ENCODE results near the gene SEC16B. TPM values are rescaled to one million over a fixed set of nuclear protein-coding genes. Genes with fewer than 3 reads are reported as not detected.

The SEC16B gene
- total and polyA plus RNA-seq, 10 donors: 2.9 to 15.4 (median 7.8) TPM

DNA sequence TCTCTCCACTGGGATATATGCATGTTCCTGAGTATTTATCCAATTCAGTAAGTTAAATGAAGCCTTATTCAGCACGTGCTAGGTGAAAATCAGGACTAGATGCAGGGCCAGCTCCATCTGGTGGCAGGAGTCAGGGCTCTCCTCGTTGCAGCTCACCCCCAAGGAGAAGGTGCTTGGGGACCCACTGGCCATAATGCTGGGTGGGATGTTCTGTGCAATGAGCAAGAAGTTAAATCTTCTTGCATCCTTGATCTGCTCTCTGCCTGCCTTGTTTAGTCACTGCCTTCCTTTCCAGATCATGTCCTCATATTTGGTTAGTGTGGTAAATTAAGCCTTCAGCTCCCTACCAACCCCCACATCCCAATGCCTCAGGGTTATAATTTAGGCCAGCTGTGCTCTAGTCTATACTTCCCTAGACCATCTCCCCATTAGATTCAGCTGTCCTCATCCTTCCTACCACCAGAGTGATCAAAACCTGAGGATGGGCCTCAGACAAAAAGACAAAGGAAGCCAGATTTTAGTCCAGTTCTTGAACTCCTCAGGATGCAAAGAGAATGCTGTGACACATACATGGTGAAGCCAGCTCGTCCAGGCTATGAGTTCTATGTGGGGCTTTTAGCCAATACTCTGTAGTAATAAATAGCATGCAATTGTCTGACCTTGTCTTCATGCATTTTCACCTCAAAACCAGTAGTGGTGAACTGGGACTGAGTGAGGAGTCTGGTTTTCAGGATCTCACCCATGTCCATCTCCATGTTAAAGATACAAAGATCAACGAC is 55.9 kb downstream of the SEC16B start:
- no peak overlapping the region for H3K27ac ChIP-seq
- intact Hi-C loops (cut with DNase I; ENCODE audit: low total_unique reads): no loop called here
- no peak overlapping the region for H3K4me3 ChIP-seq
- H3K36me3 ChIP-seq: no peaks in the 10 kb centered on the region
- no peaks in the 10 kb centered on the region for H3K27me3 ChIP-seq (replicated peaks in 1 of 7)
- H3K4me1 ChIP-seq: no peaks in the 10 kb centered on the region
- no peak for DNase-seq
- 26 to 36% (median 34%) methylated on average over 4 of the region's 4 CpGs for WGBS, 5 donors
- TF ChIP-seq CTCF (IDR thresholded peaks at IDR 0.05 in 8 of 11, conservative IDR thresholded peaks at IDR 0.05 in 3 of 11) (peak in 7 of 11 experiments; percentile 13 to 43 (median 25)), POLR2AphosphoS5 (IDR thresholded peaks at IDR 0.05) (no peak), POLR2A (IDR thresholded peaks at IDR 0.05) (no peak)
- no peaks in the 10 kb centered on the region for H3K9me3 ChIP-seq

GRCh38 chr1:177912991-177913390 is 56.9 kb downstream of the SEC16B start:
- intact Hi-C loops (cut with DNase I; ENCODE audit: low total_unique reads): no loop called here
- Histone ChIP-seq H3K9me3 (no peaks in the 10 kb centered on the region), H3K4me1 (no peaks in the 10 kb centered on the region), H3K27ac (no peak overlapping the region), H3K36me3 (no peaks in the 10 kb centered on the region), H3K4me3 (no peak overlapping the region), H3K27me3 (replicated peaks in 1 of 7) (no peaks in the 10 kb centered on the region)
- DNase-seq: no peak
- WGBS, 5 donors: 67 to 82% (median 70%) methylated on average over 3 of the region's 3 CpGs
- TF ChIP-seq CTCF (IDR thresholded peaks at IDR 0.05 in 8 of 11, conservative IDR thresholded peaks at IDR 0.05 in 3 of 11) (no peak), POLR2A (IDR thresholded peaks at IDR 0.05) (no peak), POLR2AphosphoS5 (IDR thresholded peaks at IDR 0.05) (no peak)

DNA sequence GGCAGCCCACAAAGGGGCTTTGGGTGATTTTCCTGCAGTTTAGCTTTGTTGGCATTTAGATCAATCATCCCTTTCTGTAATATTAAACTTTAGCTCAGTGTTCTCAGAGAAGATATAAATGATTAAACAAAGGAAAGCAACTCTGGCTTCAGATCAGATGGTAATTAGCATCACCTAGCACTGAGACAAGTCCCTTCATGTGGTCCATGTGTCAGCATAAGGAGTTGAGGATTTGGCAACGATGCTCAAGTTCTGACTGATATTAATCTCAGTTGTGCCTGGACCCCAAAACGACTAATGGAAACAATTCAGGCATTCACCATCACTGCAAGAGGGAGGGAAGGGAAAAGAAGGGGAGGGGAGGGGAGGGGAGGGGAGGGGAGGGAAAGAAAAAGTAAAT is 60.4 kb downstream of the SEC16B start:
- DNase-seq: no peak
- WGBS, 5 donors: 41 to 74% (median 55%) methylated on average over 2 of the region's 2 CpGs
- TF ChIP-seq CTCF (IDR thresholded peaks at IDR 0.05 in 8 of 11, conservative IDR thresholded peaks at IDR 0.05 in 3 of 11) (no peak), POLR2A (IDR thresholded peaks at IDR 0.05) (no peak), POLR2AphosphoS5 (IDR thresholded peaks at IDR 0.05) (no peak)

DNA sequence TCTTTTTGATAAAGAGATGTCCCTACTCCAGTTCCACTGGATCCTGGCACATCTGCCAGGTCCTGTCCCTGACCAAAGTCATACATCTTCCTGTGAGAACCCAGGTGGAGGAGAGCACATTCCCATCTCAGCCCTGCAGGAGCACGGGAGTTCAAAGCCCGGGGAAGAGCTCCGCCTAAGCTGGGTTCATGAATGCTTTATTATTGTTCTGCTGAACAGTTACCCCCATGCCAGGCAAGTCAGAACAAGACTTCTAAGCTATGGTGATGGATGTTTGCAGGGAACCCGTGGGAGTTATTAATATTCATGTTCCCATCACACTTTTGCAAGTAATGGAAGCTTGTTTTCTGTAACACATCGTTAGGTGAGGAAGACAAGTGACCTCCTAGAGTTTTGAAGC is 62.9 kb downstream of the SEC16B start:
- no peak for DNase-seq
- intact Hi-C loops (cut with DNase I; ENCODE audit: low total_unique reads): no loop called here
- H3K36me3 ChIP-seq: no peaks in the 10 kb centered on the region
- no peaks in the 10 kb centered on the region for H3K27me3 ChIP-seq (replicated peaks in 1 of 7)
- H3K9me3 ChIP-seq: no peaks in the 10 kb centered on the region
- no peak overlapping the region for H3K4me3 ChIP-seq
- no peak overlapping the region for H3K27ac ChIP-seq
- H3K4me1 ChIP-seq: no peaks in the 10 kb centered on the region
- TF ChIP-seq POLR2AphosphoS5 (IDR thresholded peaks at IDR 0.05) (no peak), CTCF (IDR thresholded peaks at IDR 0.05 in 8 of 11, conservative IDR thresholded peaks at IDR 0.05 in 3 of 11) (no peak), POLR2A (IDR thresholded peaks at IDR 0.05) (no peak)
- WGBS, 5 donors: 74 to 85% (median 79%) methylated on average over 5 of the region's 5 CpGs

More for the DNA sequence above, 60.4 kb downstream of the SEC16B start:
- Histone ChIP-seq H3K27me3 (replicated peaks in 1 of 7) (no peaks in the 10 kb centered on the region), H3K4me1 (no peaks in the 10 kb centered on the region), H3K36me3 (no peaks in the 10 kb centered on the region), H3K27ac (no peak overlapping the region), H3K9me3 (no peaks in the 10 kb centered on the region), H3K4me3 (no peak overlapping the region)
- intact Hi-C loops (cut with DNase I; ENCODE audit: low total_unique reads): no loop called here
